ENCODE data around the gene DNAH7. TPM values are rescaled to one million over a fixed set of nuclear protein-coding genes. Genes with fewer than 3 reads are reported as not detected.

DNAH7 gene
- total RNA-seq, 1 donor from 2014 or later: 0.11 TPM

DNA sequence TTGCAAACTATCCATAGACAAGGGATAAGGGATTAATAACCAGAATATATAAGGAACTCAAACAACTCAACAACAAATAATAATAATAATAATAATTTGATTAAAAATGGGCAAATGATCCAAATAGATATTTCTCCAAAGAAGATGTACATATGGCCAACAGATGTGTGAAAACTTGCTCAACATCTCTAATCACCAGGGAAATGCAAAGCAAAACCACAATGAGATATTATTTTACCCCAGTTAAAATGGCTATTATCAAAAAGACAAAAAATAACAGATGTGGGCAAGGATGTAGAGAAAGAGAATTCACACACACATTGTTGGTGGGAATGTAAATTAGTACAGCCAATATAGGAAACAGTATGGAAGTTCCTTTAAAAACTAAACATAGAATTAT is 26.9 kb downstream of the DNAH7 start:
- intact Hi-C loops (cut with micrococcal nuclease): no loop called here
- Histone ChIP-seq H3K4me1 (no peaks in the 10 kb centered on the region), H3K36me3 (no peaks in the 10 kb centered on the region), H3K27ac (replicated peaks) (no peak overlapping the region), H3K27me3 (ENCODE audit: low read depth) (no peaks in the 10 kb centered on the region), H3K4me3 (no peak overlapping the region), H3K9me3 (replicated peaks) (peaks cover 42% of the 10 kb centered on the region)
- no peak for DNase-seq
- TF ChIP-seq, protein P1, sequence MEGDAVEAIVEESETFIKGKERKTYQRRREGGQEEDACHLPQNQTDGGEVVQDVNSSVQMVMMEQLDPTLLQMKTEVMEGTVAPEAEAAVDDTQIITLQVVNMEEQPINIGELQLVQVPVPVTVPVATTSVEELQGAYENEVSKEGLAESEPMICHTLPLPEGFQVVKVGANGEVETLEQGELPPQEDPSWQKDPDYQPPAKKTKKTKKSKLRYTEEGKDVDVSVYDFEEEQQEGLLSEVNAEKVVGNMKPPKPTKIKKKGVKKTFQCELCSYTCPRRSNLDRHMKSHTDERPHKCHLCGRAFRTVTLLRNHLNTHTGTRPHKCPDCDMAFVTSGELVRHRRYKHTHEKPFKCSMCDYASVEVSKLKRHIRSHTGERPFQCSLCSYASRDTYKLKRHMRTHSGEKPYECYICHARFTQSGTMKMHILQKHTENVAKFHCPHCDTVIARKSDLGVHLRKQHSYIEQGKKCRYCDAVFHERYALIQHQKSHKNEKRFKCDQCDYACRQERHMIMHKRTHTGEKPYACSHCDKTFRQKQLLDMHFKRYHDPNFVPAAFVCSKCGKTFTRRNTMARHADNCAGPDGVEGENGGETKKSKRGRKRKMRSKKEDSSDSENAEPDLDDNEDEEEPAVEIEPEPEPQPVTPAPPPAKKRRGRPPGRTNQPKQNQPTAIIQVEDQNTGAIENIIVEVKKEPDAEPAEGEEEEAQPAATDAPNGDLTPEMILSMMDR (IDR thresholded peaks at IDR 0.05; ENCODE audit: borderline replicate concordance): no peak

DNA sequence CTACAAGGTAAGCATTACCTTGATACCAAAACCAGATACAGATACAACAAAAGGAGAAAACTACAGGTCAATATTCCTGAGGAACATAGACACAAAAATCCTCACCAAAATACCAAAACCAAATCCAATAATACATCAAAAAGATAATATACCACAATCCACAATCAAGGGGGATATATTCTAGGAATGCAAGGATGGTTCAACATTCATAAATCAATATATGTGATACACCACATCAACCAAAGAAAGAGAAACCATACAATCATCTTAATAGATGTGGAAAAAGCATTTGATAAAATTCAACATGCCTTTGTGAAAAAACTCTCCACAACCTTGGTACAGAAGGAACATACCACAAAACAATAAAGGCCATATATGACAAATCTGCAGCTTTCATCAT is 28.4 kb downstream of the DNAH7 start:
- H3K4me3 ChIP-seq: no peak overlapping the region
- H3K27me3 ChIP-seq (ENCODE audit: low read depth): no peaks in the 10 kb centered on the region
- TF ChIP-seq, protein P1 (IDR thresholded peaks at IDR 0.05; ENCODE audit: borderline replicate concordance): no peak
- H3K36me3 ChIP-seq: no peaks in the 10 kb centered on the region
- intact Hi-C loops (cut with micrococcal nuclease): no loop called here
- H3K9me3 ChIP-seq (replicated peaks): peaks cover 42% of the 10 kb centered on the region
- H3K27ac ChIP-seq (replicated peaks): no peak overlapping the region
- DNase-seq: no peak
- H3K4me1 ChIP-seq: no peaks in the 10 kb centered on the region

DNA sequence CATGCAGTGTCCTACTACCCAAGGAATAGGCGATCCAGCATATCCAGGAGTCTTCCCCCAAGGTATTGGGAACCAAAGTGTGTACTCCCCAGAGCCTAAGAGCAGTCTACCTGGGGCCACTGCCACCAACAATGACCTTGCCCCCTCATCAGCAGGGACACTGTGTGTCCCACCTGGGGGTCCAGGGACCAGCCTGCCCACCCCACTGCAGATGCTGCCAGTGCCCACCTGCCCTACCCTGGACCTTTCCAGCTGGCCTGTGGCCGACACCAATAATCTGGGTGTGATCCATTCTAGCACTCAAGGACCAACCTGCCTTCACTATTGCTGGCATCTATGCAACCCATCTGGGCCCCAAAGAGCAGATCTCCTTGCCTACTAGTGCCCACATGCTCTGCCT is 32.2 kb downstream of the DNAH7 start:
- Histone ChIP-seq H3K27me3 (ENCODE audit: low read depth) (no peaks in the 10 kb centered on the region), H3K27ac (replicated peaks) (no peak overlapping the region), H3K4me1 (no peaks in the 10 kb centered on the region), H3K9me3 (replicated peaks) (peaks cover 44% of the 10 kb centered on the region), H3K4me3 (no peak overlapping the region), H3K36me3 (no peaks in the 10 kb centered on the region)
- no peak for DNase-seq
- intact Hi-C loops (cut with micrococcal nuclease): no loop called here
- TF ChIP-seq, protein P1 (IDR thresholded peaks at IDR 0.05; ENCODE audit: borderline replicate concordance): no peak

DNA sequence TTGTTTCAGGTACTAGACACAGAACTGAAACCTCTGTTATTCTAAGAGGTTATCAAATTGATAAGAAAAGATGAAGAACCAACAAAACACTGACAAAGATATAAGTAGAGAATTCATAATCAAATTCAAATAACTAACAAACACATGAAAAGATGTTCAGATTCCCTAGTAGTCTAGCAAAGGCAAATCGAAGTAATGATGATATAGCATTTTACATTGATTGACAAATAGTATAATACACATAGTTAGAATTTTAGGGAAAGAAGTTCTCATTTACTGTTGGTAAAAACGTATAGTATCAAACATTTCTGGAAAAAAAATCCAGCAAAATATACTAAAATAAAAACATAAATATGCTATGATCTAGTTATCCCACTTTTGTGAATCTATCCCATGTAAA is 50.6 kb downstream of the DNAH7 start:
- Histone ChIP-seq H3K9me3 (replicated peaks) (peaks cover 20% of the 10 kb centered on the region), H3K4me3 (no peak overlapping the region), H3K36me3 (no peaks in the 10 kb centered on the region), H3K27ac (replicated peaks) (no peak overlapping the region), H3K4me1 (no peaks in the 10 kb centered on the region), H3K27me3 (ENCODE audit: low read depth) (no peaks in the 10 kb centered on the region)
- DNase-seq: no peak
- TF ChIP-seq, protein P1 (IDR thresholded peaks at IDR 0.05; ENCODE audit: borderline replicate concordance): no peak
- intact Hi-C loops (cut with micrococcal nuclease): no loop called here

DNA sequence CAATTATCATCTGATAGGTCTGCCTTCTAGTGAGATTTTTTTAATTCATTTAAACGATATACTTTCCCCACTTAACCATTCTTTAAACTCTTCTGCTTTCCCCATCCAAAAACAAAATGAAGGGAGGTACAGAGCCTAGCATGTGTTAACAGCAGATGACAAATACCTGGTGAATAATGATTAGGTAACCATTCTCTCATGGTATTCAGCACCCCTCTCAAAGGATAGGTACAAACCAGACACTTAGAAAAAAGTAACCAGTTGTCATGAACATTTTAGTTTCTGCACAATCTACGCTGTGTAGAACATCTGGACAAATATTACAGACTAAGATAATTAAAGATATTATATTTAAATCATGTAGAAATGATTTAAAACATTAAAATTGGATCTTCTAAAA is 56.3 kb downstream of the DNAH7 start:
- no peak overlapping the region for H3K4me3 ChIP-seq
- no peaks in the 10 kb centered on the region for H3K36me3 ChIP-seq
- no peaks in the 10 kb centered on the region for H3K27me3 ChIP-seq (ENCODE audit: low read depth)
- intact Hi-C loops (cut with micrococcal nuclease): no loop called here
- peaks cover 1% of the 10 kb centered on the region for H3K9me3 ChIP-seq (replicated peaks)
- DNase-seq: no peak
- no peak overlapping the region for H3K27ac ChIP-seq (replicated peaks)
- no peaks in the 10 kb centered on the region for H3K4me1 ChIP-seq
- TF ChIP-seq, protein P1 (IDR thresholded peaks at IDR 0.05; ENCODE audit: borderline replicate concordance): no peak

GRCh38 chr2:196000551-196000950 is 68.1 kb downstream of the DNAH7 start:
- intact Hi-C loops (cut with micrococcal nuclease): no loop called here
- H3K27ac ChIP-seq (replicated peaks): no peak overlapping the region
- no peak overlapping the region for H3K4me3 ChIP-seq
- no peaks in the 10 kb centered on the region for H3K4me1 ChIP-seq
- no peak for DNase-seq
- H3K9me3 ChIP-seq (replicated peaks): peaks cover 8% of the 10 kb centered on the region
- H3K27me3 ChIP-seq (ENCODE audit: low read depth): no peaks in the 10 kb centered on the region
- TF ChIP-seq, protein P1 (IDR thresholded peaks at IDR 0.05; ENCODE audit: borderline replicate concordance): no peak
- no peaks in the 10 kb centered on the region for H3K36me3 ChIP-seq

Data from left ventricle myocardium inferior (tissue), 1 donor.